CD4-positive, alpha-beta T cell treated with Interleukin-4 for 1 hour (primary cell): Measurements from ENCODE around the gene ZNF407.

ENCODE experiments used
- DNase-seq, 2 donors: peaks; one replicate each; pipeline ENCODE4 v3.0.0-alpha.2; 2020 to 2022

Gene ZNF407

GRCh38 chr18:74795751-74796150, 198.1 kb downstream of the ZNF407 start:
- DNase-seq, result no peak

GRCh38 chr18:74796211-74796610, 198.5 kb downstream of the ZNF407 start:
- no peak for DNase-seq

GRCh38 chr18:74796841-74797576, 199.3 kb downstream of the ZNF407 start:
- DNase-seq, result no peak

GRCh38 chr18:74797577-74798151, 200.0 kb downstream of the ZNF407 start:
- no peak for DNase-seq

GRCh38 chr18:74799542-74799941, 201.9 kb downstream of the ZNF407 start:
- DNase-seq, result no peak

GRCh38 chr18:74800098-74800497, 202.4 kb downstream of the ZNF407 start:
- DNase-seq, result no peak

- DNase-seq, result no peak
Observed at GRCh38 chr18:74803117-74803516, 205.4 kb downstream of the ZNF407 start.

GRCh38 chr18:74803769-74804168, 206.1 kb downstream of the ZNF407 start:
- DNase-seq, result no peak

GRCh38 chr18:74804677-74805076, 207.0 kb downstream of the ZNF407 start:
- no peak for DNase-seq

GRCh38 chr18:74806073-74806472, 208.4 kb downstream of the ZNF407 start:
- no peak for DNase-seq

GRCh38 chr18:74806700-74807416, 209.2 kb downstream of the ZNF407 start:
- no peak for DNase-seq

- no peak for DNase-seq
Observed at GRCh38 chr18:74817576-74817975, 219.9 kb downstream of the ZNF407 start.

GRCh38 chr18:74818516-74819175, 221.0 kb downstream of the ZNF407 start:
- no peak for DNase-seq

GRCh38 chr18:74819433-74820059, 221.9 kb downstream of the ZNF407 start:
- no peak for DNase-seq

GRCh38 chr18:74820160-74820780, 222.6 kb downstream of the ZNF407 start:
- no peak for DNase-seq

GRCh38 chr18:74825460-74825859, 227.8 kb downstream of the ZNF407 start:
- DNase-seq, result no peak

GRCh38 chr18:74826572-74826971, 228.9 kb downstream of the ZNF407 start:
- no peak for DNase-seq

- no peak for DNase-seq
Observed at GRCh38 chr18:74828200-74828599, 230.5 kb downstream of the ZNF407 start.

- DNase-seq, result no peak
Observed at GRCh38 chr18:74831571-74832250, 234.0 kb downstream of the ZNF407 start.

GRCh38 chr18:74832381-74832780, 234.7 kb downstream of the ZNF407 start:
- no peak for DNase-seq

GRCh38 chr18:74832999-74833398, 235.3 kb downstream of the ZNF407 start:
- no peak for DNase-seq
